Activated naive CD4-positive, alpha-beta T cell treated with anti-CD3 and anti-CD28 coated beads, Interleukin-2, amount 50 U/mL, for 24 hours (primary cell): ENCODE results near the gene GNB1L.
A peak's percentile ranks its signal among the peaks of the same experiment; 100 is the strongest.

Source experiments
- H3K27ac Mint-ChIP-seq: one replicate; pipeline ENCODE4 v1.8.0; 2021; ENCODE audit warnings: mild to moderate bottlenecking, mixed read lengths
- H3K27me3 Mint-ChIP-seq: one replicate; pipeline ENCODE4 v1.8.0; 2021; ENCODE audit warnings: mixed read lengths
- H3K36me3 Mint-ChIP-seq: one replicate; pipeline ENCODE4 v1.8.0; 2021; ENCODE audit warnings: mixed read lengths
- H3K4me1 Mint-ChIP-seq: one replicate; pipeline ENCODE4 v1.8.0; 2021; ENCODE audit warnings: mixed read lengths
- H3K4me3 Mint-ChIP-seq: one replicate; pipeline ENCODE4 v1.8.0; 2021; ENCODE audit warnings: mild to moderate bottlenecking, mixed read lengths
- H3K9me3 Mint-ChIP-seq: one replicate; pipeline ENCODE4 v1.8.0; 2021; ENCODE audit warnings: mixed read lengths

GNB1L gene

DNA sequence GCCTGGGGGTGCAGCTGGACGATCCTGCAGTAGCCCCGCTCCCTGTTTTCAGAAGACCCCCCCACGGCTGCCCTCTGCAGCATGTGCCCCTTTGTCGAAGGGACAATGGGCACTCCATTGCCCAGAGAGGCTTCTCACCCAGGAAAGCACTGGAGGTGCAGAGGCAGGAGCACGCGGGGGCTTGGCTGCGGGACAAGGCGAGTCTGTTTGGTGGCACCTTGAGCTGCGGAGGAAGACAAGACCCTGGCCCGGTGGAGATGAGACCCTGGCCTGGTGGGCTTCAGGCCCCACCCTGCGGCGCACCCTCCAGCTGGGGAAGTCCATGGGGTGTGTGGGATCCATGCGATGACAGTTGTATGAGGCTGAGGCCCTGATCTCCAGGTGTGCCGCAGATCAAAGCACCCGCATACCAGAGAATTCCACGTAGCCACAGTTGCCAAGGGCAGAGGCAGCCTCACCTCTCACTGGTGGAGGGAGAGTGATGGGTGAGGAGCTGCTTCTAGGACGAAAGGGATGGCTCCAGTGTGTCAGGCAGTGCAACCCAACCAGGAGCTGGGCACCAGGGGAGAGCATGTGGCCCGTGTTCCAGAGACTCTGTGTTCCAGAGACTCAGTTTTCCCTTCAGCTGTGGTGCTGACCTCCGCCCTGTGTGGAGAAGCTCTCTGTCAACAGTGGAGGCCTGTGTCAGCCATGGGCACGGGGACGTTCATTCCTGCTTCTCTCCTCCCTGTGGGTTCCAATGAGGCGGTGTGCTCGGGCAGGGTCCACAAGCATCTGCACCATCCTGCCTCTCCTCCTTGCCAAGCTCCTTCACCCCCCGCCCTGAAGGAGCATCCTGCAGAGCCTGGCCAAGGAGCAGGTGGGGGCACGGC is 84.1 kb downstream of the GNB1L start:
- H3K4me1 Mint-ChIP-seq: peaks cover 4% of the 10 kb centered on the region
- no peaks in the 10 kb centered on the region for H3K36me3 Mint-ChIP-seq
- H3K27me3 Mint-ChIP-seq: peaks cover 45% of the 10 kb centered on the region
- no peaks in the 10 kb centered on the region for H3K9me3 Mint-ChIP-seq
- no peak overlapping the region for H3K27ac Mint-ChIP-seq
- H3K4me3 Mint-ChIP-seq: no peak overlapping the region

- Mint-ChIP-seq H3K27ac (no peak overlapping the region), H3K9me3 (no peaks in the 10 kb centered on the region), H3K4me1 (peaks cover 7% of the 10 kb centered on the region), H3K27me3 (peaks cover 50% of the 10 kb centered on the region), H3K36me3 (peaks cover 2% of the 10 kb centered on the region), H3K4me3 (no peak overlapping the region)
These were observed 85.3 kb downstream of the GNB1L start for GRCh38 chr22:19769393-19769715.

DNA sequence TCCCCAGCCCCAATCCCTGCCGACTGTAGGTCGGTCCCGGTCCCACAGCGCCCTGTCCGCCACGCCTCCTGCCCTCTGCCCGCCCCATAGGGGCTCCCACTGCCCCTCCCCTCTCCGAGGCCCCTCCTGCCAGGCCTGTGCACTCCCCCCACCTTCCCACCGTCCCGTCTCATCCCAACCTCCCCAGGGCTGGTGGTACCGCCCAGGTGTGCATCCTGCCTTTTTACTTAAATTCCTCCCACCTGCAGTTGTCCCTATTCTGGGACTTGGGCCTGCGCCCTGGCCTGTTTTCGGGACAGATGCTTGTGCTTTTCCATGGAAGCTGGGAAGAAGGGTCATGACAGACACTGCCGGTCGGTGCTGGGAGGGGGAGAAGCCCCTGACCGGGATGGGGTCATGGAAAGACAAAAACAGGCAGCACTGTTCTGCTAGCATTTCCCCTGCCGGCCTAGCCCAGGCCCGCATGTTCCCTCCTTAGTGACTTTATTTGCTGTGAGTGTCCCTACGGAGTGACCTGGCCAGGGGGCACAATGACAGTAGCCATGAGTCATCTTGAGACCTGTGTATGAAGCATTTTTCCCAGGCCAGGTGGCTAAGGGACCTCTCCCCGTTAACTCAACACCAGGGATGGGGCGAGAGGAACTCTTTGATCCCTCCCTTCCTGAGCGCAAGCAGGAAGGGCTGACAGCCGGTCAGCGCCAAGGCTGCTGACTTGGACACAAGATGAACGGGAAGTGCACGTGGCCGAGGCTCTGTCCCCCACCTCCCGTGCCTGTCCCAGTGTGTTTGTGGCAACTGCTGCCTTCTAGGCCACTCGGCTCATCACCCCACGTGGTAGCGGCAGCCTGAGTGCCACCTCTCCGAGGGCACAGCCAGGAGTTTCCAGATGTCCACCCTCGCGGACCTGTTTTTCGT is 87.0 kb downstream of the GNB1L start:
- Mint-ChIP-seq H3K27ac (peak overlapping the region; percentile 12), H3K4me1 (peaks cover 7% of the 10 kb centered on the region), H3K36me3 (peaks cover 2% of the 10 kb centered on the region), H3K27me3 (peaks cover 46% of the 10 kb centered on the region), H3K9me3 (no peaks in the 10 kb centered on the region), H3K4me3 (no peak overlapping the region)

DNA sequence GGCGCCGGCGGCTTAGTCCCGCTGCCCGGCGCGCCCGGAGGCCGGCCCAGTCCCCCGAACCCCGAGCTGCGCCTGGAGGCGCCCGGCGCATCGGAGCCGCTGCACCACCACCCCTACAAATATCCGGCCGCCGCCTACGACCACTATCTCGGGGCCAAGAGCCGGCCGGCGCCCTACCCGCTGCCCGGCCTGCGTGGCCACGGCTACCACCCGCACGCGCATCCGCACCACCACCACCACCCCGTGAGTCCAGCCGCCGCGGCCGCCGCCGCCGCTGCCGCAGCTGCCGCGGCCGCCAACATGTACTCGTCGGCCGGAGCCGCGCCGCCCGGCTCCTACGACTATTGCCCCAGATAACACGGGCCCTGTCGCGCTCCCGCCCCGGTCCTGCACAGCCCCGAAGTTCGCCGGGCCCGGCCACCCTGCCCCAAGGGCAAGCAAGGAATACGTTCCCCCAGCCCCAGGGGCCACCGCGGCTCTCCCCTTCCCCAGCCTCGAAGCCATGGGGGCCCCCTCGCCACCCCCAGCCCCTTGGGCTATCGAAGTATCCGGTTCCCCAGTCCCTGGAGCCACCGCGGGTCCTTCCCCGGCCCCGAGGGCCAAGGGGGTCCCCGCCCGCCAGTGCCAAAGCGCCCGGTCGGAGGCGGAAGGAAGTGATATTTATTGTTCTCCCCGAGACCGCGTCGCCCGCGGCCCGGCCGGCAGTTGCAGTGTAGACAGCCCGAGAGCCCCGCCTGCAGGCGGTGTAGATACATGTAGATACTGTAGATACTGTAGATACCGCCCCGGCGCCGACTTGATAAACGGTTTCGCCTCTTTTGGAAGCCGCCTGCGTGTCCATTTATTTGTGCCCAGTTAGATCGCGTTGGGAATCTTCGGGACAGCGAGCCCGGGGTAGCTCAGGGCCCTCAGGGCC is 87.9 kb downstream of the GNB1L start:
- H3K4me1 Mint-ChIP-seq: peaks cover 7% of the 10 kb centered on the region
- H3K4me3 Mint-ChIP-seq: no peak overlapping the region
- H3K9me3 Mint-ChIP-seq: no peaks in the 10 kb centered on the region
- H3K27me3 Mint-ChIP-seq: peaks cover 46% of the 10 kb centered on the region
- H3K36me3 Mint-ChIP-seq: peaks cover 2% of the 10 kb centered on the region
- H3K27ac Mint-ChIP-seq: no peak overlapping the region

- no peaks in the 10 kb centered on the region for H3K9me3 Mint-ChIP-seq
- H3K27ac Mint-ChIP-seq: no peak overlapping the region
- no peak overlapping the region for H3K4me3 Mint-ChIP-seq
- peaks cover 2% of the 10 kb centered on the region for H3K36me3 Mint-ChIP-seq
- peaks cover 11% of the 10 kb centered on the region for H3K4me1 Mint-ChIP-seq
- peaks cover 47% of the 10 kb centered on the region for H3K27me3 Mint-ChIP-seq
These were observed 88.5 kb downstream of the GNB1L start for GRCh38 chr22:19766240-19766510.

- H3K27ac Mint-ChIP-seq: no peak overlapping the region
- H3K4me3 Mint-ChIP-seq: peak overlapping the region; percentile 78
- peaks cover 46% of the 10 kb centered on the region for H3K27me3 Mint-ChIP-seq
- H3K9me3 Mint-ChIP-seq: no peaks in the 10 kb centered on the region
- peaks cover 11% of the 10 kb centered on the region for H3K4me1 Mint-ChIP-seq
- peaks cover 2% of the 10 kb centered on the region for H3K36me3 Mint-ChIP-seq
These were observed 89.0 kb downstream of the GNB1L start for GRCh38 chr22:19765477-19766239.

GRCh38 chr22:19764636-19765476 is 89.8 kb downstream of the GNB1L start:
- Mint-ChIP-seq H3K27ac (no peak overlapping the region), H3K4me3 (peak overlapping the region; percentile 61), H3K36me3 (peaks cover 6% of the 10 kb centered on the region), H3K27me3 (peaks cover 43% of the 10 kb centered on the region), H3K4me1 (peaks cover 17% of the 10 kb centered on the region), H3K9me3 (no peaks in the 10 kb centered on the region)

GRCh38 chr22:19764299-19764593 is 90.4 kb downstream of the GNB1L start:
- H3K27me3 Mint-ChIP-seq: peaks cover 41% of the 10 kb centered on the region
- no peaks in the 10 kb centered on the region for H3K9me3 Mint-ChIP-seq
- H3K27ac Mint-ChIP-seq: no peak overlapping the region
- H3K36me3 Mint-ChIP-seq: peaks cover 6% of the 10 kb centered on the region
- H3K4me3 Mint-ChIP-seq: no peak overlapping the region
- peaks cover 22% of the 10 kb centered on the region for H3K4me1 Mint-ChIP-seq

GRCh38 chr22:19763458-19764298 is 91.0 kb downstream of the GNB1L start:
- Mint-ChIP-seq H3K4me3 (no peak overlapping the region), H3K27me3 (peaks cover 38% of the 10 kb centered on the region), H3K36me3 (peaks cover 6% of the 10 kb centered on the region), H3K4me1 (peaks cover 22% of the 10 kb centered on the region), H3K27ac (peak overlapping the region; percentile 51), H3K9me3 (no peaks in the 10 kb centered on the region)

GRCh38 chr22:19762568-19763457 is 91.9 kb downstream of the GNB1L start:
- Mint-ChIP-seq H3K36me3 (peaks cover 6% of the 10 kb centered on the region), H3K27me3 (peaks cover 35% of the 10 kb centered on the region), H3K4me3 (no peak overlapping the region)

GRCh38 chr22:19761725-19762567 is 92.7 kb downstream of the GNB1L start:
- H3K36me3 Mint-ChIP-seq: peaks cover 6% of the 10 kb centered on the region
- H3K9me3 Mint-ChIP-seq: no peaks in the 10 kb centered on the region
- no peak overlapping the region for H3K27ac Mint-ChIP-seq
- peaks cover 37% of the 10 kb centered on the region for H3K27me3 Mint-ChIP-seq
- peaks cover 25% of the 10 kb centered on the region for H3K4me1 Mint-ChIP-seq
- peak overlapping the region; percentile 80 for H3K4me3 Mint-ChIP-seq

More at GRCh38 chr22:19762568-19763457, 91.9 kb downstream of the GNB1L start:
- H3K27ac Mint-ChIP-seq: no peak overlapping the region
- H3K4me1 Mint-ChIP-seq: peaks cover 23% of the 10 kb centered on the region
- H3K9me3 Mint-ChIP-seq: no peaks in the 10 kb centered on the region
